OCI-LY3 (cell line): ENCODE measurements around the gene BCL2L15.
A peak's percentile ranks its signal among the peaks of the same experiment; 100 is the strongest.

Experiments
- H2AFZ ChIP-seq: fragments of 200-600, 300-600 bp; shearing (Covaris generic); 2 replicates; pipeline ENCODE4 v1.6.0; 2014; ENCODE audit warnings: antibody characterized with exemption, low read depth, low read length
- H3K27ac ChIP-seq: fragments of 200-600, 300-600 bp; sonication (generic); 2 replicates; pipeline ENCODE4 v1.5.1; 2014; ENCODE audit warnings: mild to moderate bottlenecking, low read length, moderate library complexity, mixed read lengths
- H3K27me3 ChIP-seq: fragments of 200-600, 300-600 bp; sonication (generic); 2 replicates; pipeline ENCODE4 v1.6.1; 2014; ENCODE audit warnings: low read depth, low read length, mixed read lengths
- H3K36me3 ChIP-seq: fragments of 200-600, 300-600 bp; sonication (generic); replicated peaks from 2 replicates; pipeline ENCODE3; 2014; ENCODE audit warnings: low read depth, low read length, mixed read lengths
- H3K4me1 ChIP-seq: fragments of 300-600, 200-600 bp; sonication (generic); 2 replicates; pipeline ENCODE4 v1.6.1; 2014; ENCODE audit warnings: low read length, mixed read lengths
- H3K4me2 ChIP-seq: fragments of 200-600, 300-600 bp; sonication (generic); 2 replicates; pipeline ENCODE4 v1.6.1; 2014; ENCODE audit warnings: low read length, mixed read lengths
- H3K4me3 ChIP-seq: fragments of 300-600, 200-600 bp; sonication (generic); 2 replicates; pipeline ENCODE4 v1.5.1; 2014; ENCODE audit warnings: antibody characterized with exemption, mild to moderate bottlenecking, low read length, moderate library complexity
- H3K79me2 ChIP-seq: fragments of 300-600, 200-600 bp; shearing (Covaris generic); 2 replicates; pipeline ENCODE4 v1.6.1; 2014; ENCODE audit warnings: mild to moderate bottlenecking, low read length, mixed read lengths
- H3K9ac ChIP-seq: fragments of 300-600, 200-600 bp; shearing (Covaris generic); 2 replicates; pipeline ENCODE4 v1.6.0; 2014; ENCODE audit warnings: mild to moderate bottlenecking, low read length, moderate library complexity
- H3K9me3 ChIP-seq: fragments of 200-600, 300-600 bp; shearing (Covaris generic); 2 replicates; pipeline ENCODE4 v1.6.1; 2014; ENCODE audit warnings: low read length, mixed read lengths; ENCODE audit not compliant: insufficient read depth
- H4K20me1 ChIP-seq: fragments of 200-600, 300-600 bp; sonication (generic); 2 replicates; pipeline ENCODE4 v1.6.1; 2016; ENCODE audit warnings: low read length, mixed read lengths; ENCODE audit not compliant: insufficient read depth
- CTCF ChIP-seq: fragments of 200-600, 300-600 bp; sonication (generic); IDR thresholded peaks from 2 replicates; pipeline ENCODE4 v1.5.1; 2014; ENCODE audit warnings: antibody characterized with exemption, low read length, low read depth
- EZH2phosphoT487 ChIP-seq: fragments of 200-600 bp; shearing (Covaris generic); IDR thresholded peaks from 2 replicates; pipeline ENCODE4 v1.6.1; 2018; ENCODE audit warnings: antibody characterized with exemption, mixed run types, low read depth

BCL2L15 gene

GRCh38 chr1:113929750-113930498 lies 42.5 kb upstream of the BCL2L15 start:
- H4K20me1 ChIP-seq = peaks cover 30% of the 10 kb centered on the region
- TF ChIP-seq EZH2phosphoT487 = no peak
- peak; percentile 27; the same call in 1 of the 2 replicates for TF ChIP-seq CTCF
- H3K27ac ChIP-seq = peak overlapping the region; percentile 48
- H3K36me3 ChIP-seq = no peaks in the 10 kb centered on the region
- no peaks in the 10 kb centered on the region for H3K9me3 ChIP-seq
- H3K4me2 ChIP-seq = peak overlapping the region; percentile 92
- peaks cover 55% of the 10 kb centered on the region for H3K79me2 ChIP-seq
- H3K9ac ChIP-seq = peak overlapping the region; percentile 77
- peak overlapping the region; percentile 98 for H3K4me3 ChIP-seq
- no peaks in the 10 kb centered on the region for H3K27me3 ChIP-seq
- H2AFZ ChIP-seq = no peak overlapping the region
- H3K4me1 ChIP-seq = peaks cover 20% of the 10 kb centered on the region

- H3K27me3 ChIP-seq = no peaks in the 10 kb centered on the region
- H3K4me2 ChIP-seq = peak within 1 kb of the TSS; percentile 97
- H3K9ac ChIP-seq = peak within 1 kb of the TSS; percentile 77
- peaks cover 47% of the 10 kb centered on the region for H3K79me2 ChIP-seq
- H3K36me3 ChIP-seq = no peaks in the 10 kb centered on the region
- H2AFZ ChIP-seq = peak within 1 kb of the TSS; percentile 84
- no peak for TF ChIP-seq EZH2phosphoT487
- peak within 1 kb of the TSS; percentile 60 for H3K27ac ChIP-seq
- peak within 1 kb of the TSS; percentile 98 for H3K4me3 ChIP-seq
- peaks cover 20% of the 10 kb centered on the region for H3K4me1 ChIP-seq
- no peaks in the 10 kb centered on the region for H3K9me3 ChIP-seq
- peaks cover 30% of the 10 kb centered on the region for H4K20me1 ChIP-seq
Measured at GRCh38 chr1:113928941-113929749, 41.8 kb upstream of the BCL2L15 start, which contains the start of gene HIPK1. HIPK1 (plus strand) TSS chr1:113929324.

- Histone ChIP-seq H3K36me3 (no peaks in the 10 kb centered on the region), H3K27ac (peak overlapping the region; percentile 60)
Measured at GRCh38 chr1:113928187-113928930, 41.0 kb upstream of the BCL2L15 start.

GRCh38 chr1:113924473-113924872 lies 37.1 kb upstream of the BCL2L15 start:
- H3K4me2 ChIP-seq = no peak overlapping the region
- no peak overlapping the region for H2AFZ ChIP-seq
- TF ChIP-seq EZH2phosphoT487 = no peak
- TF ChIP-seq CTCF = no peak
- no peaks in the 10 kb centered on the region for H4K20me1 ChIP-seq
- H3K4me1 ChIP-seq = peaks cover 10% of the 10 kb centered on the region
- H3K27me3 ChIP-seq = no peaks in the 10 kb centered on the region
- H3K27ac ChIP-seq = no peak overlapping the region
- H3K9ac ChIP-seq = no peak overlapping the region
- H3K4me3 ChIP-seq = no peak overlapping the region
- H3K36me3 ChIP-seq = no peaks in the 10 kb centered on the region
- no peaks in the 10 kb centered on the region for H3K9me3 ChIP-seq
- 0 out of 2 replicates have a peak, but pooled peaks cover 3% of the 10 kb centered on the region for H3K79me2 ChIP-seq

More at GRCh38 chr1:113928187-113928930, 41.0 kb upstream of the BCL2L15 start:
- Histone ChIP-seq H2AFZ (peak overlapping the region; percentile 84), H3K27me3 (no peaks in the 10 kb centered on the region), H3K4me2 (peak overlapping the region; percentile 97), H3K4me3 (peak overlapping the region; percentile 98), H3K9ac (peak overlapping the region; percentile 77), H3K79me2 (peaks cover 40% of the 10 kb centered on the region), H3K4me1 (peaks cover 23% of the 10 kb centered on the region), H4K20me1 (peaks cover 23% of the 10 kb centered on the region), H3K9me3 (no peaks in the 10 kb centered on the region)
- no peak for TF ChIP-seq EZH2phosphoT487
